ENCODE measurements around the gene MTMR1. TPM values are rescaled to one million over a fixed set of nuclear protein-coding genes. Genes with fewer than 3 reads are reported as not detected.

The MTMR1 gene
- total and polyA plus RNA-seq, 9 of the 15 experiments (the other 6 are each of a cell fraction or from before 2014, with no cell fraction given) = 0.96 to 35.4 (median 22.4) TPM

DNA sequence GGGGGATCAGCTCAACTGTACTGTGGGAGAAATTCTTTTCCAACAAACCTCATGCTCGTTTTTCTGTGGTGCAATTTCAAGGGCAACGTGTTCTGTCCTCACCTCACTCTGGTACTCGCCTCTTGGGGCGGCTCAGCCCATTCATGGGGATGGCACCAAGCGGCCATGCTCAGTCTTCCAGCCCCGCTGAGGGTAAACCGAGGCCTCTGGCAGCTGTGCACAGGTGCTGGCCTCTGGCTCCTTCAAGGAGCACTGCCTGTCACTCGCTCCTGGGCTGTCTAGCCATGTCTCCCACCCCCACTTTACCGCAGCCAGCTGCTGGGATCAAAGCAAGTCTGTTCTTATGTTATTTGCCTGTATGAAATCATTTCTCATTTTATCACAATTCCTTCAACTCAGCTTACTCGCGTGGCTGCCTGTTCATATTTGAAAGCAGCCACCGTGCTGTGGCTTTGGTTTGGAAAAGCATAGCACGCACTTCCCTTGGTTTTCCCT is 70.2 kb downstream of the MTMR1 start:
- Histone ChIP-seq H3K36me3 (ENCODE audit: control insufficient read depth, insufficient read depth, low read length) (peaks cover 10% of the 10 kb centered on the region; the same call in 2 of the 3 replicates), H3K27me3 (ENCODE audit: control insufficient read depth in 2 of 2, insufficient read depth in 2 of 2, low read length in 2 of 2) (no peaks in the 10 kb centered on the region), H3K9me3 (replicated peaks; ENCODE audit: control insufficient read depth, insufficient read depth, low read depth, low read length) (no peaks in the 10 kb centered on the region), H3K4me3 (no peak overlapping the region), H3K9me1 (ENCODE audit: control insufficient read depth, insufficient read depth, low read length) (no peaks in the 10 kb centered on the region), H3K4me2 (ENCODE audit: insufficient read depth, low read length) (no peak overlapping the region), H3K9ac (ENCODE audit: insufficient read depth in 1 of 2, low read depth in 2 of 2, low read length in 2 of 2) (no peak overlapping the region), H3K4me1 (replicated peaks in 1 of 2; ENCODE audit: control insufficient read depth in 2 of 2, insufficient read depth in 2 of 2, low read length in 2 of 2) (peaks cover 16 to 18% of the 10 kb centered on the region in 2 experiments; a peak in 4 of 5 replicates), H3K27ac (ENCODE audit: extremely low read depth, low read depth, low read length) (no peak overlapping the region), H4K20me1 (replicated peaks; ENCODE audit: control insufficient read depth, insufficient read depth, low read length) (no peaks in the 10 kb centered on the region), H3K79me2 (ENCODE audit: control insufficient read depth, insufficient read depth, low read length) (no peaks in the 10 kb centered on the region), H2AFZ (ENCODE audit: low read depth, low read length) (no peak overlapping the region)
- in situ Hi-C loops (cut with MboI) = loop anchor here (25.0 kb wide), 1 partner anchor 924 kb away; the partner anchor contains the start of gene PRRG3
- no peak for TF ChIP-seq ZNF589 (CRISPR knock-in tag; IDR thresholded peaks at IDR 0.05; ENCODE audit: low read depth)
- TF ChIP-seq, protein P1, sequence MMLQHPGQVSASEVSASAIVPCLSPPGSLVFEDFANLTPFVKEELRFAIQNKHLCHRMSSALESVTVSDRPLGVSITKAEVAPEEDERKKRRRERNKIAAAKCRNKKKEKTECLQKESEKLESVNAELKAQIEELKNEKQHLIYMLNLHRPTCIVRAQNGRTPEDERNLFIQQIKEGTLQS (IDR thresholded peaks at IDR 0.05) = no peak
- TF ChIP-seq, protein P1 (CRISPR knock-in tag; conservative IDR thresholded peaks at IDR 0.05) = no peak
- TF ChIP-seq SAFB (IDR thresholded peaks at IDR 0.05; ENCODE audit: borderline replicate concordance, low read depth, low read length) = no peak
- TF ChIP-seq TAF1 (IDR thresholded peaks at IDR 0.05; ENCODE audit: control insufficient read depth, extremely low read depth, insufficient read depth, low read length, severe bottlenecking) = no peak
- no peak for TF ChIP-seq MLLT1 (IDR thresholded peaks at IDR 0.05)
- no peak for TF ChIP-seq TCFL5 (CRISPR knock-in tag; conservative IDR thresholded peaks at IDR 0.05)
- TF ChIP-seq FOS (IDR thresholded peaks at IDR 0.05; ENCODE audit: extremely low read depth, insufficient read length) = no peak
- ChIA-PET POLR2A (interaction anchor here (0.8 kb wide), 1 partner anchor 12 kb away, joined by 3 read pairs; no protein-coding TSS in a partner anchor), CTCF (ENCODE audit: low intra/inter-chr PET ratio) (no interaction called here)
- 86% methylated on average over 11 of the region's 13 CpGs for WGBS (ENCODE audit: insufficient coverage, low coverage, missing lambda C conversion rate)
- FAIRE-seq (no peak), ATAC-seq (no peak), DNase-seq (ENCODE audit: extremely low read depth in 1 of 4, low spot score in 3 of 4) (no peak)
- intact Hi-C loops (cut with micrococcal nuclease) = no loop called here
- BruUV-seq (replicated peaks) = no TSS peak
